Activated CD4-positive, alpha-beta T cell treated with anti-CD3 and anti-CD28 coated beads, Interleukin-2, amount 50 U/mL, for 48 hours (primary cell): ENCODE data around the gene PLEKHA6.
A peak's percentile ranks its signal among the peaks of the same experiment; 100 is the strongest.

Experiments used
- DNase-seq, 2 experiments: peaks; one replicate each; pipeline ENCODE4 v3.0.0-alpha.2; 2020

PLEKHA6 gene

GRCh38 chr1:204308023-204308628 lies 51.6 kb downstream of the PLEKHA6 start:
- DNase-seq, result no peak

- no peak for DNase-seq
These were observed 52.3 kb downstream of the PLEKHA6 start for GRCh38 chr1:204307334-204307883.

GRCh38 chr1:204306076-204306475 lies 53.7 kb downstream of the PLEKHA6 start:
- DNase-seq, result no peak

GRCh38 chr1:204304067-204304466 lies 55.7 kb downstream of the PLEKHA6 start:
- no peak for DNase-seq

- no peak for DNase-seq
These were observed 57.0 kb downstream of the PLEKHA6 start for GRCh38 chr1:204302769-204303168.

- no peak for DNase-seq
These were observed 58.4 kb downstream of the PLEKHA6 start for GRCh38 chr1:204301171-204301957.

- no peak for DNase-seq
These were observed 59.8 kb downstream of the PLEKHA6 start for GRCh38 chr1:204299814-204300365.

GRCh38 chr1:204296431-204296988 lies 63.2 kb downstream of the PLEKHA6 start:
- no peak for DNase-seq

GRCh38 chr1:204295671-204296070 lies 64.1 kb downstream of the PLEKHA6 start:
- DNase-seq, result no peak

- DNase-seq, result no peak
These were observed 65.4 kb downstream of the PLEKHA6 start for GRCh38 chr1:204294357-204294756.

GRCh38 chr1:204293605-204294337 lies 66.0 kb downstream of the PLEKHA6 start:
- no peak for DNase-seq

GRCh38 chr1:204292740-204293139 lies 67.0 kb downstream of the PLEKHA6 start:
- DNase-seq, result no peak

- DNase-seq, result no peak
These were observed 70.4 kb downstream of the PLEKHA6 start for GRCh38 chr1:204289280-204289679.

GRCh38 chr1:204288021-204288588 lies 71.6 kb downstream of the PLEKHA6 start:
- DNase-seq, result no peak

GRCh38 chr1:204287466-204287891 lies 72.2 kb downstream of the PLEKHA6 start:
- no peak for DNase-seq

GRCh38 chr1:204286831-204287421 lies 72.8 kb downstream of the PLEKHA6 start:
- peak; percentile 17 to 19 for DNase-seq

- no peak for DNase-seq
These were observed 73.4 kb downstream of the PLEKHA6 start for GRCh38 chr1:204286315-204286714.

GRCh38 chr1:204285436-204286305 lies 74.1 kb downstream of the PLEKHA6 start:
- no peak for DNase-seq

GRCh38 chr1:204284929-204285328 lies 74.8 kb downstream of the PLEKHA6 start:
- no peak for DNase-seq

- DNase-seq, result no peak
These were observed 75.7 kb downstream of the PLEKHA6 start for GRCh38 chr1:204283711-204284651.
